GM18870 (cell line): Measurements from ENCODE around the gene XCR1.

Source experiments
- ATAC-seq: cut with Tn5 transposase; IDR thresholded peaks from one replicate; pipeline ENCODE4 v1.9.1; 2021; ENCODE audit warnings: moderate library complexity; ENCODE audit not compliant: unreplicated experiment

Gene XCR1

GRCh38 chr3:45984331-45985312 is 42.7 kb downstream of the XCR1 start:
- ATAC-seq, result no peak

GRCh38 chr3:45983770-45984169 is 43.5 kb downstream of the XCR1 start:
- no peak for ATAC-seq

- ATAC-seq, result no peak
Observed at GRCh38 chr3:45981346-45982074, 45.8 kb downstream of the XCR1 start.

- no peak for ATAC-seq
Observed at GRCh38 chr3:45980819-45981218, 46.5 kb downstream of the XCR1 start.

- no peak for ATAC-seq
Observed at GRCh38 chr3:45980229-45980813, 47.0 kb downstream of the XCR1 start.

GRCh38 chr3:45979378-45979777 is 47.9 kb downstream of the XCR1 start:
- ATAC-seq, result no peak

GRCh38 chr3:45978006-45978761 is 49.1 kb downstream of the XCR1 start:
- ATAC-seq, result no peak

GRCh38 chr3:45976191-45977091 is 50.8 kb downstream of the XCR1 start:
- ATAC-seq, result no peak

- no peak for ATAC-seq
Observed at GRCh38 chr3:45975686-45976085, 51.6 kb downstream of the XCR1 start.

GRCh38 chr3:45974686-45975085 is 52.6 kb downstream of the XCR1 start:
- ATAC-seq, result no peak

- ATAC-seq, result no peak
Observed at GRCh38 chr3:45972534-45973402, 54.5 kb downstream of the XCR1 start.

GRCh38 chr3:45969953-45970352 is 57.3 kb downstream of the XCR1 start:
- no peak for ATAC-seq

- ATAC-seq, result no peak
Observed at GRCh38 chr3:45969116-45969515, 58.2 kb downstream of the XCR1 start.

- no peak for ATAC-seq
Observed at GRCh38 chr3:45968706-45969105, 58.6 kb downstream of the XCR1 start.

GRCh38 chr3:45968149-45968548 is 59.1 kb downstream of the XCR1 start:
- ATAC-seq, result no peak

- no peak for ATAC-seq
Observed at GRCh38 chr3:45967724-45968123, 59.6 kb downstream of the XCR1 start.
